Measurements from ENCODE around the gene TBX1.

- TF ChIP-seq EZH2 (IDR thresholded peaks at IDR 0.05; ENCODE audit: borderline replicate concordance) (no peak), CTCF (IDR thresholded peaks at IDR 0.05; ENCODE audit: poor library complexity) (no peak), EZH2phosphoT487 (IDR thresholded peaks at IDR 0.05; ENCODE audit: low read depth, severe bottlenecking, unreplicated experiment) (no peak)
These were observed 7.3 kb upstream of the TBX1 start for GRCh38 chr22:19753090-19753842.

Data from hepatocyte (in vitro differentiated cells).